NCI-H2081 treated with DMSO at 0.1 percent for 48 hours (cell line): ENCODE data around the gene GALNT10.

Experiments
- DNase-seq: peaks from one replicate; lab custom pipeline; 2025; lab: John Stamatoyannopoulos, UW

The GALNT10 gene

DNA sequence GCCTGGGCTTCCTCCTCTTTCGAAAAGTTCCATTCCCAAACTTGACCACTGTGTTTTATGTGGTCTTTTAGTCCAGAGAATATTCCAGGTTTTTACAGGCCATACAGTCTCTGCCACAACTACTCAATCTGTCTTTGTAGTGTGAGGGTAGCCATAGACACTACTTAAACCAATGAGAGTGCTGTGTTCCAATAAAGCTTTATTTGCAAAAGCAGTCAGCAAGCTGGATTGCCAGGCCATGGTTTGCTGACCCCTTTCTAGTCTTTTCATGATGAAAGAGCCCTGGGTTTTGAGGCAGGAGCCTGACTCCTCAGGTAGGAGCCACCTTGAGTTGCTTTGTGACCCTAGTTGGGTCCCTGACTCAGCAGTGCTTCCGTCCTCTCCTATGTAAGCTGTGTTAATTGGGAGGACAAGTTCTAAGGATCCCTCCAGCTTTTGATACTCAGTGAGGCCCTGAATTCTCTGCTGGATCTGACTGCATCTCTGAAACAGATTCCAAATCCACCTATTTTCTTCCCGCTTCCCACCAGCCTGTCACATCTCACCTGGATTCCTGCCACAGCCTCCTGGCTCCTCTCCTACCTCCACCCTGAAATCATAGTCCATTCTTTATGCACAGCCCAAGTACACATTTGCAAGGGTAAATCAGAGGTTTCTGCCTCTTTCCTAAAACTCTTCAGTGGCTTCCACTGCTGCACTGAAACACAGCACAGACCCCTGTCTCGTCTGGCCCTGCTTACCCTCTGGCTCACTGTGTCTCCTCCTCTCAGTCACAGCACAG is 13.5 kb downstream of the GALNT10 start:
- no peak for DNase-seq

DNA sequence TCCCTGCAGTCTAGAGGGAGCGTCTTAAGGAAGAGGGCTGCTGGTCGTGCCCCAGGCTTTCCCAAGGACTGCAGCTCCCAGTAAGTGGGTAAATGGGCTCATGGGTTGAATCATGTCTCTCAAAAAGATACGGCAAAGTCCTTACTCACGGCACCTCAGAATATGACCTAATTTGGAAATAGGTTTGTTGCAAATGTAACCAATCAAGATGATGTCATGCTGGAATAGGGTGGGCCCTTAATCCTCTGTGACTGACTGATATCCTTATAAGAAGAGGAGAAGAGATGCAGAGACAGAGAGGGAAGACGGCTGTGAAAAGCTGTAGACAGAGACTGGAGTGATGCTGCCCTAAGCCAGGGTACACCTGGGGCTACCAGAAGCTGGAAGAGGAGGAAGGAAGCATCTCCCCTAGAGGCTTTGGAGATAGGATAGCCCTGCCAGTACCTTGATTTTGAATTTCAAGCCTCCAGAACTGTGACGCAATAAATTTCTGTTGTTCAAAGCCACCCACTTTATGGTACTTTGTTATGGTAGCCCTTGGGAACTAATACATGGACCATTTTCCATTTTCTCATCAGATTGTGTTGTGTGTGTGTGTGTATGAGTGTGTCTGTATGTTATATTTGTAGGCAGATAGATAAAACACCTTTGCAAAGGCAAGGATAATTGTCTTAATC is 15.0 kb downstream of the GALNT10 start:
- no peak for DNase-seq

DNA sequence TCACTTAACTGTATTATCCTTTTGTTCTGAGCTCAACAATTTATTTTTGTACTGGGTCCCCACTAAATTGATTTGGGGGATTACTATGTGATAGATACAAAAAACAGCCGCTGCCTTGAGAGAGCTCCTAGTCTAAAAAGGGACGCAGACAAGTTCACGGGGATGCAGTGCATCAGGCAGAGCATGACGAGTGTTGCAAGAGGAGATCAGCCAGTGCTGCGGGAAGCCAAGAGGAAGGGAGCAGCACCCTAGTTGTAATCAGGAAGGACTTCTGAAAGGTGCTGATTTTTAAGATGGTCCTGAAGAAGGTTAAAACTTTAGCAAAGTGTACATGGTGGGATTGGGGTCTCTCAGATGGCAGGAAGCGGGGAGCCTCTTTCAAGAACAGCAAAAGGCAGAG is 15.8 kb downstream of the GALNT10 start:
- no peak for DNase-seq

GRCh38 chr5:154207204-154207603 is 16.7 kb downstream of the GALNT10 start:
- no peak for DNase-seq

DNA sequence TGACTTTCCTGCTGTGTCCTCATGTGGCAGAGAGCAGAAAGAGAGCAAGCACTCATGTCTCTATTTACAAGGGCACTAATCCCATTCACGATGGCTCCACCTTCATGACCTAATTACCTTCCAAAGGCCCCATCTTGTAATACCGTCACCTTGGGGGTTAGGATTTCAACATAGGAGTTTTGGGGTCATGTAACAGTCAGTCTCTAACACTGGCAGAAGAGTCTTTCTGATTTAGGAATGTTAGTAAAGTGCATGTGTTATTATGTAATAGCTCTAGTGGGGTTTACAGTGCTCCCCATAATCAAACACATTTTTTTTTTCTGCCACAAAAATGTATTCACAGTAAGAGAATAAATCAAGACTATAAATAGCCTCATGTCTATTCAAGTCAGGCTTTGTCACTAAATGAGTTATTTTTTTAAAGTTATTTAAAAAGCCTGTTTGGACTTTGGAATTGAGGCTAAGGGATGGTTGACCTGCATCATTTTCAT is 19.1 kb downstream of the GALNT10 start:
- DNase-seq: no peak

DNA sequence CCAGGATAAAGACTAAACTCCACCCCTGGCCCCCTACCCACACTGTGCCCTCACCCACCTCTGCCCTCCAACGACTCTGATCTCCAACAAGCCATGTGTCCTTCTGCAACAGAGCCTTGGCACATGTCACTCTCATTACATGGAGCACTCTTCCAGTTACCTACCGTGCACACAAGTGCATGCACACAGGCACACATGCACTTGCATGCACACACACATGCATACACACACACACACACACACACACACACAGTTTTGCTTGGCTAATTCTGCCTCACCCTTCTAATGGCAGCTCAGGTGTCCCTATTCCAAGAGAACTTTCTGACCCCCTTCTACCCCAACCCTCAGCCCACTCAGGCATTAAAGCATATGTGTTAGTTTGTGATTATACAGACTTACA is 19.6 kb downstream of the GALNT10 start:
- DNase-seq: no peak

- DNase-seq: no peak
Measured at GRCh38 chr5:154211641-154212390, 21.3 kb downstream of the GALNT10 start.

DNA sequence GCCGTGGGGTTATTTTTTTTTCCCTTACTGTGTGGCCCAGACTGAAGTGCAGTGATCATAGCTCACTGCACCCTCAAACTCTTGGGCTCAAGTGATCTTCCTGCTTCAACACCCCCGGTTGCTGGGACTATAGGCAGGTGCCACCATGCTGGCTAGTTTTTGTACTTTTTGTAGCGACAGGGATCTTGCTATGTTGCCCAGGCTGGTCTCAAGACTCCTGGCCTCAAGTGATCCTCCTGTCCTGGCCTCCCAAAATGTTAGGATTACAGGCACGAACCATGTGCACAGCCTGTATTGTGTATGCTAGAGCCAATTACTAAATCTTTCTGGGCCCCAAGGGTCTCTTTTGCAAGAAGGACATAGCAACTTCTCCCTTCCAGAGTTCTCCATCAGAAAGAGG is 23.1 kb downstream of the GALNT10 start:
- no peak for DNase-seq

DNA sequence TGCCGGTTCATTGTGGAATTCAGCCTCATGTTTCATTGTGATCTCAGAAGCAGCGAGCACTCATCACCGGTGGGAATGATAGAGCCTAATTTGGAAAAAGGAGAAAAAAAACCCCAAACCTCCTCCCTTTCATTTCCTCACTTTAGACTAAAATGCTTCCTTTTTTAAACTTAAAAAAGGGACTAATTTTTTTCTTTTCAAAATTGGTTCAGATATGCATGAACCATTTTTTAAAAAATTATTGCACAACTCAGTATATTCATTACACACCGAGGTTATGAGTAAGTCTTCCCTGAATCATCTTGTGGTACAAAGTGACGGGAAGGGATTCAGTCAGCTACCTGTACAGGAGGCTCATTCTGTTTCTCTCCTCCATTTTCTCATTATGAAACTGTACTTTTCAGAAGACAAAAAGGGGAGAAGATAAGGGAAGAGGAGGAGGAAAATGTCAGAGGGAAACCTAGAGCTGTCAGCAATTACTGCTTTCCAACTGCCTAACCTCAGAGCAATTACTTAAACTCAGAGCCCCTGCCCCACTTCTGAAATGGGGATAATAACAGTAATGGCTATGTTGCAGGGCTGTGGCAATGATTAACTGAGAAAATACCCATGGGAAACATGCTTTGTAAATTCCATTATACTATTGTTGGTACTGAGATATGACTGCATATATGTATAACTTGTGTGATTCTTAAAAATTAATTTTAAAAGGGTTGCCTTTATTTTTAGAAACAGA is 24.0 kb downstream of the GALNT10 start:
- DNase-seq: no peak

- DNase-seq: no peak
Measured at GRCh38 chr5:154215571-154216325, 25.2 kb downstream of the GALNT10 start.

- DNase-seq: no peak
Measured at GRCh38 chr5:154217462-154217861, 26.9 kb downstream of the GALNT10 start.

DNA sequence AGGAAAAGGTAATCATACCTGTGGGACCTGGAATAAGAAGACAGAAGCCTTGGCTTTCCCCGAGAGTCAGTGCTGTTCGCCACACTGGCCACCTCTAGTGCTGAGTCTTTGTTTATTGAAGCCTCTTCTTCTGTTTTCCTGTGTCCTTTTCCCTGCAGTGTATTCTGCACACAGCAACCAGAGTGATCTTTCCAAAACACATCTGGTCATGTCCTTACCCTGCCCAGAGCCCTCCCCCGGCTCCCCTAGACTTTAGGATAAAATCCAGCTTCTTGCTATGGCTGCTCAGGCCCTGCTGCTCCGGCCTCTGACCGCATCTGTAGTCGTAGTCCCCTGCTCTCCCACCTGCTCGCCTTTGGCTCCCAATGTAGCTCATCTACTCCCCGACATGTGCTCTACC is 28.3 kb downstream of the GALNT10 start:
- DNase-seq: no peak

DNA sequence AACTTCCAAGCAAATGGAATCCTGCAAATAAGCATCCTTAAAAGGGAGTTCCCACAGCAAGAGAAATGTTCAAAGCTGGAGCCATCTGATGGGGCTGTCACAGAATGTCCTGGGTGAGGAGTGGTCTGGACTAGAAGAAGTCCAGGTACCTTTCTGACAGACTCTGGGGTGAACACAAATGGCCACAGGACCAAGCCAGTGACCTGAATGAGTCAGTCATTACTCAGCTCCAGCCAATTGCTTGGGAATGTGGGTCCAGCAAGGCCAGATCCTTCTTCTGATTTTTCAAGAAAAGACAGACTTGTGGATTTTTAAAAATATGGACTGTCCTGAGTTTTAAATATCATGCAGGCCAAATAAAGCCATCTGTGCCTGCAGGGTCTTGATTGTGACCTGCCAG is 30.1 kb downstream of the GALNT10 start:
- no peak for DNase-seq

- no peak for DNase-seq
Measured at GRCh38 chr5:154221371-154221896, 30.9 kb downstream of the GALNT10 start.

- no peak for DNase-seq
Measured at GRCh38 chr5:154222414-154222813, 31.9 kb downstream of the GALNT10 start.

DNA sequence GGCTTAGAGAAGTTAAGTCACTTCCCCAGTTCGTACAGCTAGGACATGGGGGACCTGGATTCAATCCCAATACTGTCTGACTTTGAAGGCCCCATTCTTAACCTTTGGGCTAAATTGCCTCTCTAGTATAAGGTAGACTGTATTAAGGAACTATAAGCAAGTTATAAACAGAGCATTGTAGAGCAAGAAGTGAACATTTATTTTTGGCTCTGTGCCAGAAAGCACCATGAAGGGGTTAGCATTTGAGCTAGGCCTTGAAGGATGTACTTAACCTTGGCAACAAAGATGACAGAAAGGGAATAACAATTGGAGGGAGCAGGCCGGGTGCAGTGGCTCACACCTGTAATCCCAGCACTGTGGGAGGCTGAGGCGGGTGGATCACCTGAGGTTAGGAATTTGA is 32.8 kb downstream of the GALNT10 start:
- no peak for DNase-seq

- no peak for DNase-seq
Measured at GRCh38 chr5:154227090-154227489, 36.6 kb downstream of the GALNT10 start.

- DNase-seq: no peak
Measured at GRCh38 chr5:154228696-154229095, 38.2 kb downstream of the GALNT10 start.

DNA sequence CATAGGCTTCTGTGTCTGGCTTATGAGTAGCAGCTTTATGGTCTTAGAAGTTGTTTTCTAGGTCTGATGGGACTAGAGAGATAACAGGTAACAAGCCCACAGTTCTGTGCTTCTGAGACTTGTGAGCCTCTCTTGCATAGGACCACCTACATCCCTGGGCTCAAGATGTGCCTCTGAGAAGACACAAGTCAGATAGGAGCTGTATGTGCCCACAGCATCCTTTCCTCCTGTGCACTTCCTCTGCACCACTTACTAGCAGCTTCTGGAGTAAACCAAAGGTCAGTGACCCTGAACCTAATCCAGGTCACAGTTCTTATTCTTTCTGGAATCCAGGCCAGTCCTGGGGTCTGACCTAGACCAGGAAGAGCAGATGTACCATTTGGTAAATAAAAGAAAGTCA is 40.0 kb downstream of the GALNT10 start:
- DNase-seq: no peak

DNA sequence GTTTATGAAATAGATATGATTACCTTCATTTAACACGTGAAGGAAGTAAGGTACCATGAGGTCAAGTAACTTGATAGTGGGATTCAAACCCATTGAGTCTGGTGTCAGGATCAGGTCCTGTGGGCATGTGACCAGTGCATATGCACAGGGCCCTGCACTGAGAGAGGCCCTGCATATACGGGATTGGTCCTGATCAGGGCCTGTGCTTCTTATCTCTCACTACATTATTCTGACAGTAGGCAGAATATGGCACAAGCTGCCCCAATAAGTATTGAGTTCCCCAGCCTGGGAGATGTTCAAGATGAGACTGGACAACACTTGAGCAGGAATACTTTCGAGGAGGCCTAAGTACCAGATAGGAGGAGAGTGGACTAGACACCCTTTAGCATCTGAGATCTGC is 44.0 kb downstream of the GALNT10 start:
- DNase-seq: no peak

GRCh38 chr5:154236011-154236410 is 45.5 kb downstream of the GALNT10 start:
- DNase-seq: no peak
